ENCODE data around the gene FETUB. TPM values are rescaled to one million over a fixed set of nuclear protein-coding genes. Genes with fewer than 3 reads are reported as not detected.
"Not testable (repeated sequence)": the region's sequence is repeated elsewhere in the genome, so short reads cannot be mapped to it uniquely, and the experiment has no call there.

Gene FETUB
- total RNA-seq, 1 donor from 2014 or later: not detected

- no peak for DNase-seq (ENCODE audit: low read depth in 2 of 2)
These were observed 29.3 kb downstream of the FETUB start for GRCh38 chr3:186669378-186670084.

DNA sequence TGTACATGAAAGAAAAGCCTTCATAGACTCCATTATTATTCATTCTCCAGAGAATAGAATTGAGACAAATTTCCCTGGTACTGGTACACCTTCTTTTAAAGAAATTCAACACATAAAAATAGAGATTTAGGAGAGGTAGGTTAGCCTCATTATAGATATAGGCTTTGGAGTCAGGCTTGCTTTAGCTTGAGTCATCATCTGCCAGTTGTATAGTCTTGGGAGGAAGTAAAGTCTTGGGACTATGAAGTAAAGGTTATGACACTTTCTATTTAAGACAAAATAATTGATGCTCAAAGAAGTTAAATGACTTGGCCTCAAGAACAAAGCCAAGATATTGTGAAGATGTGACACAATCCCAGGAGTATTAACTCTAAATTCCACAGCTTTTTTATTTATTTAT lies 30.0 kb downstream of the FETUB start:
- DNase-seq (ENCODE audit: low read depth in 2 of 2): no peak

DNA sequence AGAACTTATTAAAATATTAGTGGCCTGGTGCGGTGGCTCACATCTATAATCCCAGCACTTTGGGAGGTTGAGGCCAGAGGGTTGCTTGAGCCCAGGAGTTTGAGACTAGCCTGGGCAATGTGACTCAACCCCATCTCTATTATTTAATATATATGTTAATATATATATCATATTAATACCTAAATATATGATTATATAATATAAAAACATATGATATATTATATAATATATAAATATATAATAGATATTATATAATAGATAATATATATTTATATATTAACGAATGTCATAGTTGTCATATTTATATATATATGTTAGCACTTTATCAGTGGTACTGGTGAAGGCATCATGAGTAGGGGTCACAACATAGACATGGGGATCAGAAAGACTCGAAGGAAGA lies 30.9 kb downstream of the FETUB start:
- DNase-seq (ENCODE audit: low read depth in 2 of 2): no peak

DNA sequence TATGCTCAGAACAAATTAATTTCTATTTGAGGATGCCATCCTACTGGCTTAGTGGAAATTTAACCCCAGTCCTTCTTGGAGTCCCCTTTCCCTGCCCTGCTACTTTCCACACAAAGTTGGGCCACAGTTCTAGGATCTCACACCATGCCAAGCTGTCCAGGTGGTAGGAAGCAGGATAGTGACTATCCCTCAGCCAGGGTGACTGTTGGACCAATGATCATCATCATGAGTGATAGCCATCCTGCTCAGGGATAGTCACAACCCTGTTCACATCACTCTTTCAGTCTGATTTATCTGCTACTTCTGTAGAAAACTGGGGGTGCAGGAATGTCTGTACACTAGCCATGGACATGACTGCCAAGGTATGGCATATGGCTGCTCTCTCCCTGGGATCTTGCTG lies 38.4 kb downstream of the FETUB start:
- no peak for DNase-seq (ENCODE audit: low read depth in 2 of 2)

- DNase-seq (ENCODE audit: low read depth in 2 of 2): no peak
These were observed 39.0 kb downstream of the FETUB start for GRCh38 chr3:186679151-186679550.

- no peak for DNase-seq (ENCODE audit: low read depth in 2 of 2)
These were observed 40.7 kb downstream of the FETUB start for GRCh38 chr3:186680869-186681268.

- no peak for DNase-seq (ENCODE audit: low read depth in 2 of 2)
These were observed 42.6 kb downstream of the FETUB start for GRCh38 chr3:186682812-186683211.

GRCh38 chr3:186683979-186684378 lies 43.8 kb downstream of the FETUB start:
- no peak for DNase-seq (ENCODE audit: low read depth in 2 of 2)

DNA sequence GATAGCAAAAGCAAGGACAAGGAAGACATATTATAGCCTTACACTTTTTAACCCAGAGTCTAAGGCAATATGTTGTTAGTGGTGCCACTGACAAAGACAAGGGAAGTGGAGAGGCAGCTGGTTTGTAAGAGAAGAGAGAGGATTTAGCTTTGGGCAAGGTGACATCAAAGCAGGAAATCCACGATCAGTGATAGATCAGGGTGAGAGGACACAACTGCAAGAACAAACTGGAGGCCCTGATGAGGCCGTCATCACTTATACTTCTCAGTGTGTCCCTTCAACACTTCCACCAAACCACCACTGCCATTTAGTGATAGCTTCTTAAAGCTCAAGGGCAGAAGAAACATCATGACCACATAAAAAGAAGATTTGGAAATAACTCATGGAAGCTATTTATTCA lies 46.3 kb downstream of the FETUB start:
- not testable (repeated sequence) for DNase-seq (ENCODE audit: low read depth in 2 of 2)

GRCh38 chr3:186687120-186687651 lies 47.0 kb downstream of the FETUB start:
- no peak for DNase-seq (ENCODE audit: low read depth in 2 of 2)

- not testable (repeated sequence) for DNase-seq (ENCODE audit: low read depth in 2 of 2)
These were observed 50.1 kb downstream of the FETUB start for GRCh38 chr3:186690304-186690703.

- DNase-seq (ENCODE audit: low read depth in 2 of 2): no peak
These were observed 51.5 kb downstream of the FETUB start for GRCh38 chr3:186691676-186692075.

DNA sequence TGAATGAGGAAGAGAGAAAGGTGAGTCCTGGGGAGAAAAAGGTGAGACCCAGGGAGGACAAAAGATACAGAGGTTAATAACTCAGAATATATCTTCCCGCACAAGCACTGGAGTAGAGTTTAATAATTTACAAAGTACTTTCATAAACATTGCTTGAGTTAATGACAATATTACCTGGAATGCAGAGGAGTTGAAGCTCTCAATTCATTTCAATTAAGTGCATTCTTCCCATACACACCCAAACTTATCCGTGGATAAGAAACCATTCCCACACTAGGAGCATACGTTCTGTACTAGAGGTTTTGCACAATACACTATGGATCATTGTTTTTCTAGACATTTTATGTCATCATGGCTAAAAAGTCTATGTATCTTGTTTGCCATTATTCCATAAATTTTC lies 53.6 kb downstream of the FETUB start:
- DNase-seq (ENCODE audit: low read depth in 2 of 2): no peak

DNA sequence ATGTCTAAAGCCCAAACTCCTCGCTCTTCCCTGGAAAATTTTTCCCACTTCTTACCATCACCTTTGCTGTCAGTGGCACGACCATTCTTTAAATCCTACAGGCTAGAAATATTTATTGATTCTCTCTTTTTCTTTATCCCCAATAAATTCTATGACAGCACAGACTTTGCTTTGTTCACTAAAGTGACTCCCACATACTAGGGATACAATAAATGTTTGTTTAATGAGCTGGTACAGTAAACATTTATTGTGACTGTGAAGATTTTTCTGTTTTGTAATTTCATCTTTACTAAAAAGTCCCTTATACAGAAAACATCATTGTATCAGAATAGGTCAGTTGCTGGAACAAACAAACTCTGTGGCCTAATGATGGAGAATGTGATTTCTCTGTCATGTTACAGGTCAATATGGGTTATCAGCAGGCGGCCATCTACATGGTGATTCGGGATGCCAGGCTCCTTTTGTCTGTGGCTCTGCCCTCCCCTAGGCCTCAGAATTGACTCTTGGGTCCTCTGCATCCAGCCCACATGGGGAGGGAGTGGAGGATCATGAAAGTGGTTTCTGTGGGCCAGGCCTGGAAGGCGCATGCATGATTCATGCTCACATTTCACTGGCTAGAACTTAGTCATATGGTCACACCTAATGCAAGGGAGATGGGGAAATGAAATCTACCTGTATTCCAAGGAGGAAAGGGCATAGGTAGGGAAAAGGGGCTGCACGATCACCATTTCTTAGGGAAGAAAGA lies 54.3 kb downstream of the FETUB start:
- no peak for DNase-seq (ENCODE audit: low read depth in 2 of 2)

- DNase-seq (ENCODE audit: low read depth in 2 of 2): no peak
These were observed 56.3 kb downstream of the FETUB start for GRCh38 chr3:186696522-186696921.

DNA sequence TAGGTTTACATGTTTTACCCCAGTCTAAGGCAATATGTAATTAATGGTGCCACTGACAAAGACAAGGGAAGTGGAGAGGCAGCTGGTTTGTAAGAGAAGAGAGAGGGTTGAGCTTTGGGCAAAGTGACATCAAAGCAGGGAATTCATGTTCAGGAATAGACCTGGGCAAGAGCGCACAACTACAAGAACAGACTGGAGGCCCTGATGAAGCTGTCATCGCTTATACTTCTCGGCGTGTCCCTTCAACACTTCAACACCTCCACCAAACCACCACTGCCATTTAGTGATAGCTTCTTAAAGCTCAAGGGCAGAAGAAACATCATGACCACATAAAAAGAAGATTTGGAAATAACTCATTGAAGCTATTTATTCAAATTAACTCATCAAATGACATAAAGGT lies 57.3 kb downstream of the FETUB start:
- no peak for DNase-seq (ENCODE audit: low read depth in 2 of 2)

- no peak for DNase-seq (ENCODE audit: low read depth in 2 of 2)
These were observed 60.1 kb downstream of the FETUB start for GRCh38 chr3:186700267-186700666.

DNA sequence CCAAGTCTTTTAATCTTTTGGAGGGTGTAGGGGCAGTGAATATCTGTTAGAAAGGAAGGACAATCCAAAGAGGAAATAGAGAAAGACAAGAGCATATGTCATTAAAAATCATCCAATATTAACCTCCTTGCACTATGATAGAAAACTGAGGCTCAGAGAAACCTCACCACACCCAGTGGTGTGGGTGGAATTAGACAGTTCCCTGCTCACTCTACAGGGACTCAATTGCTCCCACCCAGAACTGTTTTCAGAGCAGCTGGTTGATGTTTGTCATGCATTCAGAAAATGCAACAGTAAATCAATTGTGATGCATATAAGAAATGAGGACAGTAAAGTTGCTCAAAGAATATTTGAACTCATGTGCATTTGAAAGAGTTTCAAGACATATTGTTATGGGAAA lies 62.3 kb downstream of the FETUB start:
- DNase-seq (ENCODE audit: low read depth in 2 of 2): not testable (repeated sequence)

Other genes starting within 250 kb of the FETUB start
- 0.87 and 1.2 TPM in 2 replicates for gene CRYGS, start 96.0 kb upstream of the FETUB start, total RNA-seq
- 12.9 and 17.3 TPM in 2 replicates for gene TBCCD1, start 73.1 kb upstream of the FETUB start, total RNA-seq
- gene DNAJB11, start 69.7 kb upstream of the FETUB start, total RNA-seq: 36.8 and 60.7 TPM in 2 replicates
- gene AHSG, start 27.3 kb upstream of the FETUB start, total RNA-seq: not detected in 2 replicates
- gene HRG, start 25.6 kb downstream of the FETUB start, total RNA-seq: not detected in 2 replicates
- not detected in 2 replicates for gene KNG1, start 77.0 kb downstream of the FETUB start, total RNA-seq
- gene EIF4A2, start 143.2 kb downstream of the FETUB start, total RNA-seq: 379 and 608 TPM in 2 replicates
- gene RFC4, start 166.1 kb downstream of the FETUB start, total RNA-seq: 7.7 and 14.4 TPM in 2 replicates
- gene ADIPOQ, start 202.3 kb downstream of the FETUB start, total RNA-seq: not detected in 2 replicates

All from lung microvascular endothelial cell (primary cell).